ENCODE data around the gene CFAP20DC. TPM values are rescaled to one million over a fixed set of nuclear protein-coding genes. Genes with fewer than 3 reads are reported as not detected.
"Not testable (repeated sequence)": the region's sequence is repeated elsewhere in the genome, so short reads cannot be mapped to it uniquely, and the experiment has no call there.

Gene CFAP20DC
- total RNA-seq, 3 donors from 2014 or later (not counting 1 experiment from before 2014, with no cell fraction given): 0.09 to 0.20 (median 0.18) TPM

- Mint-ChIP-seq H3K4me3 (no peak overlapping the region), H3K27ac (no peak overlapping the region)
- no peak overlapping the region for H3K27ac ChIP-seq (ENCODE audit: low read length)
Measured at GRCh38 chr3:58704745-58705144, 345.1 kb downstream of the CFAP20DC start.

GRCh38 chr3:58704304-58704703 lies 345.5 kb downstream of the CFAP20DC start:
- ATAC-seq; DNase-seq; H3K4me3 Mint-ChIP-seq; H3K9me3 ChIP-seq (ENCODE audit: control insufficient read depth, insufficient read depth, low read length); H3K27me3 ChIP-seq (ENCODE audit: control insufficient read depth, insufficient read depth, low read length); H3K4me1 Mint-ChIP-seq; intact Hi-C loops (cut with micrococcal nuclease); H3K4me3 ChIP-seq (ENCODE audit: low read length); H3K36me3 ChIP-seq (ENCODE audit: control insufficient read depth, insufficient read depth, low read length); H3K4me1 ChIP-seq (ENCODE audit: control insufficient read depth, insufficient read depth, low read length); H3K27ac ChIP-seq (ENCODE audit: low read length); H3K9me3 Mint-ChIP-seq; H3K36me3 Mint-ChIP-seq; H3K27me3 Mint-ChIP-seq (ENCODE audit: low read depth in 2 of 2); H3K27ac Mint-ChIP-seq: not testable (repeated sequence)
- WGBS (ENCODE audit: insufficient coverage): no CpG with 5 or more reads among the region's 2 CpGs

More at GRCh38 chr3:58704745-58705144, 345.1 kb downstream of the CFAP20DC start:
- intact Hi-C loops (cut with micrococcal nuclease): no loop called here
- ATAC-seq (no peak), DNase-seq (no peak)
- Mint-ChIP-seq H3K9me3 (no peaks in the 10 kb centered on the region), H3K27me3 (ENCODE audit: low read depth in 2 of 2) (no peaks in the 10 kb centered on the region), H3K4me1 (no peaks in the 10 kb centered on the region), H3K36me3 (no peaks in the 10 kb centered on the region)
- H3K4me1 ChIP-seq (ENCODE audit: control insufficient read depth, insufficient read depth, low read length): no peaks in the 10 kb centered on the region
- H3K36me3 ChIP-seq (ENCODE audit: control insufficient read depth, insufficient read depth, low read length): no peaks in the 10 kb centered on the region
- H3K4me3 ChIP-seq (ENCODE audit: low read length): no peak overlapping the region
- H3K27me3 ChIP-seq (ENCODE audit: control insufficient read depth, insufficient read depth, low read length): no peaks in the 10 kb centered on the region
- H3K9me3 ChIP-seq (ENCODE audit: control insufficient read depth, insufficient read depth, low read length): no peaks in the 10 kb centered on the region
- TF ChIP-seq CTCF (IDR thresholded peaks at IDR 0.05): no peak
- WGBS (ENCODE audit: insufficient coverage): 36% methylated on average over 1 of the region's 2 CpGs

DNA sequence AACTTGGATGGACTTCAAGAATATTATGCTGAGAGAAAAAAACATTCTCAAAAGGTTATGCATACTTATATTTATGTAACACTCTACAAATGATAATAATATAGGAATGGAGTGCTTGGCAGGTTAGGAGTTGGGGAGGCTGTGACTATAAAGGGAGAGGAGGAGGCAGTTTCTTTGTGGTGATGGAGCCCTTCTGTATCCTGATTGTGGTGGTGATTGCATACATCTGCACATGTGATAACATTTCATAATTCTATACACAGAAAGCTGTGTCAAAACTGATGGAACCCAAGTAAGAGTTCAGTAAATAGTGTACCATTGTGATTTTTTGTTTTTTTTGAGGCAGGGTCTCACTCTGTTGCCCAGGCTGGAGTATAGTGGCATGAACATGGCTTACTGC lies 351.6 kb downstream of the CFAP20DC start:
- Histone ChIP-seq H3K27ac (ENCODE audit: low read length) (no peak overlapping the region), H3K36me3 (ENCODE audit: control insufficient read depth, insufficient read depth, low read length) (no peaks in the 10 kb centered on the region), H3K27me3 (ENCODE audit: control insufficient read depth, insufficient read depth, low read length) (no peaks in the 10 kb centered on the region), H3K9me3 (ENCODE audit: control insufficient read depth, insufficient read depth, low read length) (no peaks in the 10 kb centered on the region), H3K4me1 (ENCODE audit: control insufficient read depth, insufficient read depth, low read length) (no peaks in the 10 kb centered on the region), H3K4me3 (ENCODE audit: low read length) (no peak overlapping the region)
- Mint-ChIP-seq H3K27ac (no peak overlapping the region), H3K9me3 (no peaks in the 10 kb centered on the region), H3K4me1 (no peaks in the 10 kb centered on the region), H3K27me3 (ENCODE audit: low read depth in 2 of 2) (no peaks in the 10 kb centered on the region), H3K36me3 (no peaks in the 10 kb centered on the region), H3K4me3 (no peak overlapping the region)
- DNase-seq (no peak), ATAC-seq (no peak)
- TF ChIP-seq CTCF (IDR thresholded peaks at IDR 0.05): no peak
- intact Hi-C loops (cut with micrococcal nuclease): no loop called here

DNA sequence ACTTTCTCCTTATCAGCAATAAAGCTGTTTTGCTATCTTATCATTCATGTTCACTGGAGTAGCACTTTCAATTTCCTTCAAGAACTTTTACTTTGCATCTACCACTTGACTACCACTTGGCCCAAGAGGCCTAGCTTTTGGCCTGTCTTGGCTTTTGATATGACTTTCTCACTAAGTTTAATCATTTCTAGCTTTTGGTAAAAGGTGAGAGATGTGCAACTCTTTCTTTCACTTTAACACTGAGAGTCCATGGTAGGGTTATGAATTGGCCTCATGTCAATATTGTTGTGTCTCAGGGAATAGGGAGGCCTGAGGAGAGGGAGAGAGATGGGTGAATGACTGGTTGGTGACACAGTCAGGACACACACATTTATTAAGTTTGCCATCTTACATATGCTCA lies 352.3 kb downstream of the CFAP20DC start:
- DNase-seq (no peak), ATAC-seq (no peak)
- H3K27me3 ChIP-seq (ENCODE audit: control insufficient read depth, insufficient read depth, low read length): no peaks in the 10 kb centered on the region
- Mint-ChIP-seq H3K9me3 (no peaks in the 10 kb centered on the region), H3K27me3 (ENCODE audit: low read depth in 2 of 2) (no peaks in the 10 kb centered on the region), H3K4me1 (no peaks in the 10 kb centered on the region), H3K4me3 (no peak overlapping the region), H3K36me3 (no peaks in the 10 kb centered on the region), H3K27ac (no peak overlapping the region)
- no peak overlapping the region for H3K4me3 ChIP-seq (ENCODE audit: low read length)
- no peak overlapping the region for H3K27ac ChIP-seq (ENCODE audit: low read length)
- no peaks in the 10 kb centered on the region for H3K9me3 ChIP-seq (ENCODE audit: control insufficient read depth, insufficient read depth, low read length)
- intact Hi-C loops (cut with micrococcal nuclease): no loop called here
- H3K4me1 ChIP-seq (ENCODE audit: control insufficient read depth, insufficient read depth, low read length): no peaks in the 10 kb centered on the region
- H3K36me3 ChIP-seq (ENCODE audit: control insufficient read depth, insufficient read depth, low read length): no peaks in the 10 kb centered on the region
- no peak for TF ChIP-seq CTCF (IDR thresholded peaks at IDR 0.05)

GRCh38 chr3:58696813-58697212 lies 353.0 kb downstream of the CFAP20DC start:
- H3K36me3 Mint-ChIP-seq; intact Hi-C loops (cut with micrococcal nuclease); H3K9me3 ChIP-seq (ENCODE audit: control insufficient read depth, insufficient read depth, low read length); H3K4me1 ChIP-seq (ENCODE audit: control insufficient read depth, insufficient read depth, low read length); ATAC-seq; H3K27me3 Mint-ChIP-seq (ENCODE audit: low read depth in 2 of 2); H3K27ac Mint-ChIP-seq; H3K9me3 Mint-ChIP-seq; DNase-seq; H3K27ac ChIP-seq (ENCODE audit: low read length); H3K4me3 Mint-ChIP-seq; H3K27me3 ChIP-seq (ENCODE audit: control insufficient read depth, insufficient read depth, low read length); H3K4me1 Mint-ChIP-seq; H3K4me3 ChIP-seq (ENCODE audit: low read length); H3K36me3 ChIP-seq (ENCODE audit: control insufficient read depth, insufficient read depth, low read length): not testable (repeated sequence)
- 74% methylated on average over 2 of the region's 3 CpGs for WGBS (ENCODE audit: insufficient coverage)
